GM19463 (cell line): Measurements from ENCODE around the gene NUDT9.
A peak's percentile ranks its signal among the peaks of the same experiment; 100 is the strongest.
"Not testable (repeated sequence)": the region's sequence is repeated elsewhere in the genome, so short reads cannot be mapped to it uniquely, and the experiment has no call there.

Source experiments
- ATAC-seq: cut with Tn5 transposase; IDR thresholded peaks from one replicate; pipeline ENCODE4 v1.9.1; 2021; ENCODE audit warnings: mild to moderate bottlenecking, moderate library complexity; ENCODE audit not compliant: unreplicated experiment

Gene NUDT9

DNA sequence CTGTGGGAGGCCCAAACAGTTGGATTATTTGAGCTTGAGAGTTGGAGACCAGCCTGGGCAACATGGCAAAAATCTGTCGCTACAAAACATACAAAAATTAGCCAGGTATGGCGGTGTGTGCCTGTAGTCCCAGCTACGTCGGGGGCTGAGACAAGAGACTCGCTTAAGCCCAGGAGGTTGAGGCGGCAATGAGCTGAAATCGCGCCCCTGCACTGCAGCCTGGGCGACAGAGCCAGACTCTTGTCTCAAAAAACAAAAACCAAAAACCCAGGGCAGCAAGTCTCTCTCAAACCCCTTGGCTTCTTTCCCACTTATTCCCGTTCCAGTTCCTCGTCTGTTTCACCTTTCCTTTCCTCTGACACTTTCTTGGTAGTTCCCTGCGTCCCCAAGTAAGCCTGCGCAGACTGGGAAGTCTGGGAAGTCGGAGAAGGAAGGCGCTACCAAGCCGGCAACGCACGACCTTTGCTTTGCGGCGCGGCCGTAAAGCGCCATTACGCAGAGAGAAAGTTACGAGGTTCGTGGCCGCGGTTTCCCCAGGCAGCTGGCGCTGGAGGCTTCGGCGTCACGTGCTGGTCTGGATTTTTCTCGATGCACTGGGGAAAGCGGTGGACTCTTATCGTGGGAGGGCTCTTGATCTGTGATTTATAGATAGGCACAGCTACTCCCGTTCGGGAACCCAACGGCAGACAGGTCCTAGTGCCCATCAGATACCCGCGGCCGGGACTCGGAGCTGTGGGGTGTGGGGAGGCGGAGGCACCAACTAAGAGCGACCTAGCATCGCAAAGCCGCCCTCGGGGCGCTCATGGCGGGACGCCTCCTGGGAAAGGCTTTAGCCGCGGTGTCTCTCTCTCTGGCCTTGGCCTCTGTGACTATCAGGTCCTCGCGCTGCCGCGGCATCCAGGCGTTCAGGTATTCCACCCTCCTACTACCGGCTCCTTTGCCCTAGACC lies at the start of gene NUDT9:
Gene NUDT9 (plus strand): TSS at position 470 of the 949 bp plus-strand sequence. CDS start 333 bp downstream, at position 803.
- peak; percentile 81 for ATAC-seq

DNA sequence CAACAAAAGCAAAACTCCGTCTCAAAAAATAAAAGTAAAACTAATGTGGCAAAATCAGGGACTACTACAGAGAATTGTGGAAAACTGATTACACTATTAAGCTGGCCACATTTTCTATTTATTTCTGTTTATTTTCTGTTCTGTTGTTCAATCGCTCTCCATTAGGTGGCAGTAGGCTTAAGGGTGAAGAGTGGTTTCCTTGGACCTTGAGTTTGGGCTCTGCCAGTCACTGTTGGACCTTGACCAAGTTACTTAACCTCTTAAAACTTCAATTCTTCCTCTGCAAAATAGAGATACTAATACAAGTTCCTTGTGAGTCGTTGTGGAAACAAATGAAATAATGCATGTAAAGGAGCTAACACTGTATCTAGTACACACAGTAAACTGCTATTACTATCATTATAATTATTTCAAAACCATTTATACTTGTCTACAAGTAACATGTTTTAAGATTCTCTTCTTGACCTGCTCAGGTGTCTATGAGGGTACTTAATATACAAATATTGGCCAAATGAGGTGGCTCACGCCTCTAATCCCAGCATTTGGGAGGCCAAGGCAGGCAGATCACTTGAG lies 46.6 kb upstream of the NUDT9 start:
- no peak for ATAC-seq

DNA sequence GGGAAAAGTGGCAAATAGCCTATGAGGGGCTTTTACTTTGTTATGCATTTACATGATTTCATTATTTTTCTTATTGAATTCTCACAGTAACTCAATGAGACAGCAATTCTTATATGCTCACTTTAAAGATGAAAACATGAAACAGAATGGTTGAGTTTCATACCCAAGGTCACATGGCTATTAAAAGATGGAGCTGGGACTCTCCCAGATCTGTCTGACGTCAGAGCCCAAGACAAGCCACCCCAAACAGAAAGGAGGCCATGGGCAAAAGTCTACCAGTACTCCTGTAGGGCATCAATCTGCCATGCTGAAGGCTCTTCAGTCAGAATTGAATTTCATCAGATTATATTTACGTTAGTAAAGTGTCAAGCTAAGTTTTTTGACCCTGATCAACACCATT lies 44.6 kb upstream of the NUDT9 start:
- ATAC-seq, result no peak

DNA sequence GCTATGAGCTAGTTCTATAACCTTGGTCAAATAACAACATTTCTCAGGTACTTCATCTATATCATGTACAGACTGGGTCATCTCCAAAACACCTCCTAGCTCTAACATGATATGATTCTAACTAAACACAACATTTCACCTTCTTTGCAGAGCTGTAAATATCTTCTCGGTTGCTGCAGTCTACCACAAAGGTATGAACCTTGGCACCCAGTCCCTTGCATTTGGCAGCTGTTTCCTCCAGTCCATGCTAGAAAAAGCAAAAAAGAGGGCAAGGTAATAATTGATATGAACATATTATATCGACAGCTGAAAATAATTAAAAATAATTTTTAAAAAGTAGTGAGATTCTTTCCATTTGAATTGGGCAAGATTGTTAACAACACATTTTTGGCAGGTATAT lies 40.3 kb upstream of the NUDT9 start:
- no peak for ATAC-seq

DNA sequence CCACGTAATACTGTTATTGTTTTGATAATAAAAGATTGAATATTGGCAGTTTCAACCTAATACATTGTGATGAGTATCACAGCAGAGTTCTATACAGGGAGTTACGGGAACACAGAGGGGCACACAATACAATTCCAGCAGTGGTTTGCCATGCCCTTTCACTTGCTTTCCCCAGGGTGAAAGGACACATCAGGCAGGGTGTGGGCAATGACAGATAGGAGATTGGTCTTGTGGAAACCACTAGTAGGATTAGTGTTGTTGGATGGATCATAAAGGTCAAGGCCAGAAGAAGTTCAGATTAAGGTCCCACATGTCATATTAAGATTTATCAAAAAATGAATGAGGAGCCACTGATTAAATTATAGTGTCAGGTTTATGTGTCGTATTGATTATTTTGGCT lies 39.4 kb upstream of the NUDT9 start:
- ATAC-seq, result no peak

- not testable (repeated sequence) for ATAC-seq
Measured at GRCh38 chr4:87384466-87385132, 37.8 kb upstream of the NUDT9 start.

GRCh38 chr4:87387237-87387636 lies 35.1 kb upstream of the NUDT9 start:
- no peak for ATAC-seq

GRCh38 chr4:87388901-87389300 lies 33.5 kb upstream of the NUDT9 start:
- no peak for ATAC-seq

DNA sequence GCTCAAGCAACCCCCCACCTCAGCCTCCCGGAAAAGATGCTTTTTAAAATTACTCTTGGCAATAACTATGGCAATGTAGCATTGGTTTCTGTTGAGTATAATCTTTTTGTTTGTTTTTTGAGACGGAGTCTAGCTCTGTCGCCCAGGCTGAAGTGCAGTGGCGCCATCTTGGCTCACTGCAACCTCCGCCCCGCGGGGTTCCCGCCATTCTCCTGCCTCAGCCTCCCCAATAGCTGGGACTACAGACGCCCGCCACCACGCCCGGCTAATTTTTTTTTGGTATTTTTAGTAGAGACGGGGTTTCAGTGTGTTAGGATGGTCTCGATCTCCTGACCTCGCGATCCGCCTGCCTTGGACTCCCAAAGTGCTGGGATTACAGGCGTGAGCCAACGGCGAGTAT lies 32.3 kb upstream of the NUDT9 start:
- ATAC-seq, result not testable (repeated sequence)

DNA sequence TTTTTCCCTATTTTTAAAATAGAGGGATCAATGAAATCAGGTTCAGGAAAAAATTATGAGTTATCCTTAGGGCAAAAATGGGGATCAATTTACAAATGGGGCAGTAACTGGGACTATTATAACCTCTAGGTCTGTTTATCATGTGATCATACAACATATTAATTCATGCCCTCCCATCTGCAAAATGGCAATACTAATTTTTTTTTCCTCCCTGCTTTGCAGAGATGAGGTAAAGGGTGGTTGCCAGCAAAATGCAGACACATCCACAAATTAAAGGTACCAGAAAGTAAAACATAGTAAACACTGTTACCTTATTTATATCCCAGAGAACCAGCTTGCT lies 31.9 kb upstream of the NUDT9 start:
- no peak for ATAC-seq

DNA sequence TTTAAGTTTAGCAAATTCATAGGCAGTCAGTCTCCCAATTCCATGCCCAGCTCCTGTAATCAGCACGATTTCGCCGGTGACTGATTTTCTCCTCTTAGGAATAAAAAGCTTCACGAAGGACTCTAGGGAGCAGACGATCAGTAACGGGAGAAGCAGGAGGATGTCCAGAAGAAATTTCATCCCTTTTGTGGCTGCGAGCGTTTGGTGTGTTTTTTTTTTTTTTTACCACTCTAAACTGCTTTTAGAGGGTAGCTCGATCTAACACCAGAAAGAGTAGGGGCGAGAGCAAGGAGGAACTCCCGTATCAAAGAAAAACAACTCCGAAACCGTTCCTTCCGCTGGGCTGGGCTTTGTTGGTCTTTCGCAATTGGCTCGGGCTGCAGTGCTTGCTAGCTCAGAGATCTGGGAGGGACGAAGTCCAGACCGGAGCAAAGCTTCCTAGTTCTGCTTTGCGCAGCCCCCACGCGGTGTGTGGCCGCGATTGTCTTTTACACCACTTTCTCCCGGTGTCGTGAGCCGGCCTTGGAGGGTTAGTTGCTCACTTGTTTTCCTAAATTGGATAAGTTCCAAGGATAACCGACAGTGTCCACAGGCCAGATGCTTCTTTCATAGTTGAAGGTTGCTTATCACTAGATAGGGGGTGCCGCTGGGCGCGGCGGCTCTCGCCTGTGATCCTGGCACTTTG lies 31.3 kb upstream of the NUDT9 start, which contains the start of gene HSD17B11:
Gene HSD17B11 (minus strand): TSS at position 298 of the 685 bp plus-strand sequence. CDS start 118 bp downstream, at position 180.
- peak; percentile 99 for ATAC-seq

DNA sequence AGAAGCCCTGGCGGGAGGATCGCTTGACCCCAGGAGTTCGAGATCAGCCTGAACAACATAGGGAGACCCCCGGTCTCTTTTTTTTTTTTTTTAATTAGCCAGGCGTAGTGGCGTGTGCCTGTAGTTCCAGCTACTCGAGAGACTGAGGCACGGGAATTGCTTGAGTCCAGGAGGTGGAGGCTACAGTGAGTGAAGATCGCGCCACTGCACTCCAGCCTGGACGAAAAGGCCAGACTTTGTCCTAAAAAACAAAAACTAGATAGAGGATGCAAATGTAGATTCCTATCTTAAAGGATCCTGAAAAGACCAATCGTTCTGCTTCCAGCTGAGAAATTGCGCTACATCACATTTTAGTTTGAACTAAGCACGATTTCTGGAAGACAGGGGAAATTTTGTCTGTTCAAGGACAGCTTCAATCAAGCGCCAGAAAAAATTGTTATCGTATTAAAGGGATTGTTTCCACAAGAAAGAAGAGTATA lies 30.8 kb upstream of the NUDT9 start:
- peak; percentile 3 for ATAC-seq

DNA sequence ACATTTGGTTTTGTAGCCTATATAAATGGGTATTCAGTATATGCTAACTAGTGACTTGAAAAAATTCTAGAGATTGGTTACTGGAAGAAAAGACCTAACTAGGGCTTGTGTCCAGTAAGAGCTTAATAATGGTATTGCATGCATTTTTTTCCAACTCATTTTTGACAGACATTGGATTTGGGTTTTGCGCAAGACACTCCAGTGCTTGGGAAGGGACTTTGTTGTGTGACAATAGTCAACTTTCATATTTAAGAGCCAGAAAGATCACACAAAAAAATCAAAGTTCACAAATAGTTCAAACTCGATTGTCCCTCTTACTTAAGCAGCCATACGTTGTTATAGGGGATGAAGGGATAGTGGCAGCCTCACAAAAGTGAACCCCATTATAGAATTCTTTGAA lies 30.2 kb upstream of the NUDT9 start:
- ATAC-seq, result no peak

GRCh38 chr4:87395073-87395472 lies 27.3 kb upstream of the NUDT9 start:
- not testable (repeated sequence) for ATAC-seq

DNA sequence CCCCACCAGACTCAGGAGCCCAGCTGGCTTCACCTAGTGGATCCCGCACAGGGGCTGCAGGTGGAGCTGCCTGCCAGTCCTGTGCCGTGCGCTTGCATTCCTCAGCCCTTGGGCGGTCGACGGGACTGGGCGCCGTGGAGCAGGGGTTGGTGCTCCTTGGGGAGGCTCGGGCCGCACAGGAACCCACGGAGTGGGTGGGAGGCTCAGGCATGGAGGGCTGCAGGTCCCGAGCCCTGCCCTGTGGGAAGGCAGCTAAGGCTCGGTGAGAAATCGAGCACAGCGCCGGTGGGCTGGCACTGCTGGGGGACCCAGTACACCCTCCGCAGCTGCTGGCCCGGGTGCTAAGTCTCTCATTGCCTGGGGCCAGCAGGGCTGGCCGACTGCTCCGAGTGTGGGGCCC lies 26.5 kb upstream of the NUDT9 start:
- not testable (repeated sequence) for ATAC-seq

GRCh38 chr4:87399148-87399547 lies 23.2 kb upstream of the NUDT9 start:
- no peak for ATAC-seq

DNA sequence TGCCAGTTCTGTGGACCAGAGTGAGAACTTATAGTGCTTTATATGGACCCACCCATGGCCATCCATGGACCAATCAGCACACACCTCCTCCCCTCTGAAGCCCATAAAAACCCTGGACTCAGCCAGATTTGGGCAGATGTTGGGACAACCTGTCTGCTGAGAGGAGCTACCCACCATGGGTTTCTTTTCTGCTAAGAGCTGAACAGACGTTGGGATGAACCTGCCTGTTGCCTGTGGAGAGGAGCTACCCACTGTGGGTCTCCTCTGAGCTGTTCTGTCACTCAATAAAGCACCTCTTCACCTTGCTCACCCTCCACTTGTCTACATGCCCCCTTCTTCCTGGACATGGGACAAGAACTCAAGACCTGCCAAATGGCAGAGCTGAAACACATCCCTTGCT lies 22.4 kb upstream of the NUDT9 start:
- ATAC-seq, result no peak

- not testable (repeated sequence) for ATAC-seq
Measured at GRCh38 chr4:87403732-87404131, 18.6 kb upstream of the NUDT9 start.

- ATAC-seq, result no peak
Measured at GRCh38 chr4:87405211-87405820, 17.1 kb upstream of the NUDT9 start.

DNA sequence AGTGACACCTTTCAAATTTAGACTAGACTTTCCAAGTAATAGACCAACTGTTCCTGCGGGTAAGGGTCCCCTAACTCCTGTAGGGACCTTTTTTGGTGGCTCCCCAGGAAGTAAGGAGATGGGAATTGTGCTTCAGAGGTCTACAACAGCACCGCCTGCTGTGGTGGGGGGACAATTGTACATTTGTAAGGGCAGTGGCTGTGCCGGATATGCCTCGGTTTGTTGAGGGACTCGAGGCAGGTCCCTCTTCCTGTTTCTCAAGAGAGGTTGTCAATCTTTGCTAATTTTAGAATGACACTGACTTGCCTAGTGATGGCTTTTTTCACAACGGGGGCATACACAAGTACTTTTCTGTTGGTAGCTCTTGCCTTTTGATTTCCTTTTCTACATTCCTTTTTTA lies 15.9 kb upstream of the NUDT9 start:
- ATAC-seq, result peak; percentile 50
